GM12873 (cell line): Measurements from ENCODE around the gene RABGAP1.

Source experiments
- TF ChIP-seq, protein P1 (sequence below): IDR thresholded peaks from 2 replicates; pipeline ENCODE4 v1.5.1; 2012; ENCODE audit warnings: low read depth, mild to moderate bottlenecking, moderate library complexity, low read length, control low read depth; ENCODE audit not compliant: insufficient read depth; ENCODE audit errors: missing control alignments

Gene RABGAP1

DNA sequence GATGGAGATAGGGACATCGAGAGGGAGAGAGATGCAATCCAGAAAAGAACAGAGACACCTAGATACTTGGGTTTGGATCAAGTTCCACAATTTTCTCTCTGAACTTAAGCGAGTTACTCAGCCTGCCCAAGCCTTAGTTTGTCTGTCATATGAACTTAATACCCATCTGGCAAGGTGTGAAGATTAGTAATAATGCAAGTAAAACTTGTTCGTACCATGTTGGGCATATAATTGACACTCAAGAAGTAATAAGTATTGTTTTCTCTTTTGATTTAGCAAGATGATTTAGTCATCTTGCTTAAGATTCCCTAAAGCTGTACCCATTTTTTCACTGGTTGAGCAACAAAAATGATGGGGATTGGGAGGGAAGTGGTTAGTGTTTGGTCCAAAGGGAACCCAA lies 7.5 kb downstream of the RABGAP1 start:
- TF ChIP-seq, protein P1, sequence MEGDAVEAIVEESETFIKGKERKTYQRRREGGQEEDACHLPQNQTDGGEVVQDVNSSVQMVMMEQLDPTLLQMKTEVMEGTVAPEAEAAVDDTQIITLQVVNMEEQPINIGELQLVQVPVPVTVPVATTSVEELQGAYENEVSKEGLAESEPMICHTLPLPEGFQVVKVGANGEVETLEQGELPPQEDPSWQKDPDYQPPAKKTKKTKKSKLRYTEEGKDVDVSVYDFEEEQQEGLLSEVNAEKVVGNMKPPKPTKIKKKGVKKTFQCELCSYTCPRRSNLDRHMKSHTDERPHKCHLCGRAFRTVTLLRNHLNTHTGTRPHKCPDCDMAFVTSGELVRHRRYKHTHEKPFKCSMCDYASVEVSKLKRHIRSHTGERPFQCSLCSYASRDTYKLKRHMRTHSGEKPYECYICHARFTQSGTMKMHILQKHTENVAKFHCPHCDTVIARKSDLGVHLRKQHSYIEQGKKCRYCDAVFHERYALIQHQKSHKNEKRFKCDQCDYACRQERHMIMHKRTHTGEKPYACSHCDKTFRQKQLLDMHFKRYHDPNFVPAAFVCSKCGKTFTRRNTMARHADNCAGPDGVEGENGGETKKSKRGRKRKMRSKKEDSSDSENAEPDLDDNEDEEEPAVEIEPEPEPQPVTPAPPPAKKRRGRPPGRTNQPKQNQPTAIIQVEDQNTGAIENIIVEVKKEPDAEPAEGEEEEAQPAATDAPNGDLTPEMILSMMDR: no peak

DNA sequence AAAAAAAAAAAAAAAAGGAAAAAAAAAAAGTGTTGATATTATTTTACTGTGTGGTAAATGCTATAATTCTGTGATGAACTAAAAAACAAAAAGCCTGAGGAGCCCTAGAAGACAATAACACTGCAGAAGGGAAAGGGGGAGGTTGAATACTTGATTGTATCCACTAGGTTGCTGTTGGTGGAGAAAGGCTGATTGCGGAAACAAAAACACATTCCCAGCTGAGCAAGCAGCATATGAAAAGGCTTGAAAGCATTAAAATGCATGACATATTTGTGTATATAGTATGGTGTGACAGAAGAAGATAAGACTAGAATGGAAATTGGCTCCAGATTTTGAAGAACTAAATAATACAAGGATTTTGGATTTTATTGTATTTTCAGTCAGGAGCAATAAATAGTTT lies 8.9 kb downstream of the RABGAP1 start:
- TF ChIP-seq, protein P1: no peak

DNA sequence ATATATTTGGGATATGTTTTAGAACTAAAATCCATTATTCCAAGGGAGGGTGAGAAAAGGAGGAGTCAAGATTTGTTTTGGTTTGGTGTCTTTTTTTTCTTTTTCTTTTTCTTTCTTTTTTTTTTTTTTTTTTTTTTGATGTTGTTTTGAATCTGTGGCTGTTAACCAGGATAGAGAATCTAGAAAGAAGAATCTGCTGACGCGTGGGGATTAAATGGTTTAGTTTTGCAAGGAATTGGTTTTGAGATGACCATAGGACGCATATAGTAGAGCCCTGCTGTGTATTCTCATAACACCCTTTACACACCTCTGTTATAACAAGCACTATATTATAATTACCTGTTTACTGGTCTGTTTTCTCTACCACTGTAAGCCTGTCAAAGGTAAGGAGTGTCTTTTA lies 9.4 kb downstream of the RABGAP1 start:
- TF ChIP-seq, protein P1: no peak

DNA sequence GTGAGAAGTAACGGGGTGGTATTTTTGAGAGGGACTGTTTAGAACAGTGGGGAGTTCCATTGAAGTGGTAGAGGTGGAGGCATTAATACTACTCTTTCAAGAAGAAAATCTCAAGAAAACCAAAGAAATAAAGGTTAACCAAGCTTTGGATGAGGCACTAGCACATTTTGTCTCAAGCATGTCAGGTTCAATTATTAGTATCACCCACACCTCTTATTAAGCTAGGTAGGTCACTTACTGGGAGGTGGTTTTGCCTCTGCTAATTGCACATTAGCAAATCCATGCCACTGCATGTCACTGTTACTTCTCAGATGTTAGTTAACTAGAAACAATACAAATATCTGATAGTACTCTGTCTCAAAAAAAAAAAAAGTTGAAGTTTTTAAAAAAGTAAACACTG lies 10.2 kb downstream of the RABGAP1 start:
- TF ChIP-seq, protein P1: no peak

DNA sequence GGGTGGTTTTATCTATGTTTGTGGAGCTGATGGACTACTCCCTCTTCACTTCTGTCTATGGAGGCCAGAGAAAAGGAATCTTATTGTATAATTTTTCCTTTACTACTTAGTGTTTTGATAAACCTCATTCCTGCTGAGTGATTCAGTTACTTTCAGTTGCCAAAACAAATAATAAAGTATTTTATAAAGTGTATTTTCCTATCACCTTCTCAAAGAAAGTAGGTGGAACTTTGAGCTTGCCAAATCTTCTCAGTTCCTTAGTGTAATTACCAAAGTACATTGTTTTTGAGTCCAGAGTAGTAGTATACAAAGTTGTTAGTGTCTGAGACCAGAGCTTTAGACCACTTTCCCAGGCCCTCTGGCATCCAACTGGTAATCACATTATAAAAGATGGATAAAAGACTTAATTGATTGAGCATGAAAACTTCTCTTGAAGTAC lies 13.5 kb downstream of the RABGAP1 start:
- TF ChIP-seq, protein P1: no peak

DNA sequence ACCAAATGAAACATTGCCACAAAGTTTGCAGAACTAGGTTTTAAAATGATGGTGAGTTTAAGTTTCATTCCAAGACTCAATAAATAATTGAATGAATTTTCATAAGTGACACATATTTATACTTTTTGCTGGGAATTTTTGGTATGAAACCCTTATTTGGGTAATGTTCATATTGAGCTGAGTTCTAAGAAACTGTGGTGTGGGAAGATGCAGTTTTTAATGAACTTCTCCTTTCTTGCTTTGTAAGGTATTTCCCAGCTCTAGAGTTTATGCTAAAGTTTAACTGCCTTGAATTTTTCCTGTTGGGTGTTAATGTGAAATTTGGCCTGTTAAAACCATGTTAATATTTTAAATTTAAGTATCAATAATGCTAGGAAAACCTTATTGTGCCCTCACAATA lies 15.1 kb downstream of the RABGAP1 start:
- TF ChIP-seq, protein P1: no peak

DNA sequence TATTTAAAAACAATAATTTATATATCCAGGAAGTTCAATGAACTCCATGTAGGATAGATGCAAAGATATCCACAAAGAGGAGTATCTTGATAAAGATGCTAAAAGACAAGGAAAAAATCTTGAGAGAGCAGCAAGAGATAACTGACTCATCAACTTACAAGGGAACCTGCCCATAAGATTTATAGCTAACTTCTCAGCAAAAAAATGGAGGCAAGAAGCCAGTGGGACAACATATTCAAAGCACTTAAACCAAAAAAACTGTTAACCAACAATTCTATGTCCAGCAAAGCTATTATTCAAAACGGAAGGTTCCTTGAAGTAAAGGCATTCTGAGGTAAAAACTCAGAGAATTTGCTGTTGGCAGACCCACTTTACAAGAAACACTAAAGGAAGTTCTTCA lies 20.3 kb downstream of the RABGAP1 start:
- TF ChIP-seq, protein P1: no peak

DNA sequence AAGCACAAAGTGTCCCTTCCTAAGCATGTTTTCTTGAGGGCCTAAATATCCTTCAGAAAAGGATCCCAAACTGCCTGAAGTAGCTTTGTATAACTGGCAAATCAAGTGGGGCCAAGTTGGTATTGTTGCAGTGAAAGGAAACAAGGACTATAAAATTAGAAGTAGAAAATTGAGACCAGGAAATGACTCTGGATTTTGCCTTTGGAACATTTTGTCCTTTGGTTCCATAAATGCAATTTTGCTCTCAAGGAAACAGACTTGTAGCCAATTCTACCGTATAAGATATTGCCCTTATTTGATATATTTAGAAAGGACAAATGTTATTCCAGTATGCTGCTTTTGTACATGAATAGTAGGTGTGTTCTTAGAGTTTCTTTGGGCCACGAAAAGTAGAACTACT lies 34.4 kb downstream of the RABGAP1 start:
- TF ChIP-seq, protein P1: no peak
